Stomach (tissue), 4 donors: ENCODE data around the gene TRIM24.

Experiments used
- EP300 ChIP-seq: sonication (generic); formaldehyde crosslinking; IDR thresholded peaks from one replicate; pipeline ENCODE4 v1.6.1; 2017; ENCODE audit warnings: antibody characterized with exemption
- POLR2A ChIP-seq, 4 donors: fragments of 450-650 bp; IDR thresholded peaks; one replicate each; pipeline ENCODE4 v1.6.1; 2016; ENCODE audit warnings: antibody characterized with exemption in 4 of 4, control low read depth in 2 of 4, mild to moderate bottlenecking in 1 of 4, moderate library complexity in 1 of 4
- POLR2AphosphoS5 ChIP-seq, 3 donors: sonication (generic); formaldehyde crosslinking; IDR thresholded peaks; one replicate each; pipeline ENCODE4 v1.6.1; 2016; ENCODE audit warnings: antibody characterized with exemption in 3 of 3
- TF ChIP-seq, protein P1 (sequence below), 7 experiments: fragments of 450-650 bp in 4 of 7; fragments of 200-600 bp in 3 of 7; sonication (generic) in 3 of 7; IDR thresholded peaks; one replicate each; pipeline ENCODE4 v1.5.1; 2016 to 2019; ENCODE audit warnings: antibody characterized with exemption in 7 of 7, control low read depth in 2 of 7, mild to moderate bottlenecking in 1 of 7

- no peak for TF ChIP-seq POLR2AphosphoS5 (IDR thresholded peaks at IDR 0.05)
- TF ChIP-seq, protein P1, sequence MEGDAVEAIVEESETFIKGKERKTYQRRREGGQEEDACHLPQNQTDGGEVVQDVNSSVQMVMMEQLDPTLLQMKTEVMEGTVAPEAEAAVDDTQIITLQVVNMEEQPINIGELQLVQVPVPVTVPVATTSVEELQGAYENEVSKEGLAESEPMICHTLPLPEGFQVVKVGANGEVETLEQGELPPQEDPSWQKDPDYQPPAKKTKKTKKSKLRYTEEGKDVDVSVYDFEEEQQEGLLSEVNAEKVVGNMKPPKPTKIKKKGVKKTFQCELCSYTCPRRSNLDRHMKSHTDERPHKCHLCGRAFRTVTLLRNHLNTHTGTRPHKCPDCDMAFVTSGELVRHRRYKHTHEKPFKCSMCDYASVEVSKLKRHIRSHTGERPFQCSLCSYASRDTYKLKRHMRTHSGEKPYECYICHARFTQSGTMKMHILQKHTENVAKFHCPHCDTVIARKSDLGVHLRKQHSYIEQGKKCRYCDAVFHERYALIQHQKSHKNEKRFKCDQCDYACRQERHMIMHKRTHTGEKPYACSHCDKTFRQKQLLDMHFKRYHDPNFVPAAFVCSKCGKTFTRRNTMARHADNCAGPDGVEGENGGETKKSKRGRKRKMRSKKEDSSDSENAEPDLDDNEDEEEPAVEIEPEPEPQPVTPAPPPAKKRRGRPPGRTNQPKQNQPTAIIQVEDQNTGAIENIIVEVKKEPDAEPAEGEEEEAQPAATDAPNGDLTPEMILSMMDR (IDR thresholded peaks at IDR 0.05), result no peak
- TF ChIP-seq POLR2A (IDR thresholded peaks at IDR 0.05), result no peak
- TF ChIP-seq EP300, result no peak
Measured at GRCh38 chr7:138627361-138627760, 167.3 kb downstream of the TRIM24 start.
